ENCODE measurements around the gene PDE10A.
A peak's percentile ranks its signal among the peaks of the same experiment; 100 is the strongest.

The PDE10A gene

DNA sequence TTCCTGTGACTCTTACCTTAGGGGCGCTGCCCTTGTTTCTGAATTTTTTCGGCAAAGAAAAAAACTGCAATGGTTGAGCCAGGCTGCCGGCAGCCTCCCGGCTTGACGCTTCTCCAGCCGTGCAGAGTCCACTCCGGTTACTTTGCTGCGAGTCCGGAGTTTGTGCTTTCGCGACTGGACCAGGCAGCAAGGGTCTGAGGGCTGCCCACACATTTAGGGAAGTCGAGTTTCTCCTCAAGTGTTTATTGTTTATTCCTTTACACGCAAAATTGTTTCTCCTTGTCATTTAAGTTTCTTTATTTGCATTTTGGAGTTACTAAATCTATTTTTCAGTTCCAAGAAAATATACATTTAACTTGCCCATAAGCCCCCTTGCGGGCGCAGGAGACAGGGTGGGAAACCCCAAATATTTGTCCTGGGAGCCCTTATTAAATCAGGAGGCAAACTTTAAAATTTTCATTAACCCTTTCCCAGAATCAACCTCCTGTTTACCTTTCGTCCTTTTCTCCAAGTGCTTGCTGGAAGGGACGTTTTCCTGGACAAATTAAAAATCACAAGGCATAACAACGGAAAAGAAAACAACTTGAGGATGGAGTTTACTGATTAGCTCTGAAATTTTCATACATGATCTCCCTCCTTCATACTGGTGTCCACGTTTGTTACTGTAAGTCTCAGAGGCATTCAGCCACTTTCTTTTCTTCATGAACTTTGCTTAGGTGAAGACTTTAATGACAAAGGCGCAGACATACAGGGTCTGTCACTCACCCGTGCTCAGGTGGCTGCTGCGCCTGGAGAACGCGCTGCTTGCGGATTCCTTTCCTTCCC lies 1.7 kb upstream of the PDE10A start:
- Histone ChIP-seq H3K14ac (ENCODE audit: low read length in 2 of 2) (no peak overlapping the region), H2AFZ (ENCODE audit: low read depth, low read length) (no peak overlapping the region), H2BK12ac (ENCODE audit: low read length in 2 of 2) (no peak overlapping the region), H3K9ac (ENCODE audit: low read length) (no peak overlapping the region), H3K4me3 (ENCODE audit: insufficient read depth in 1 of 2, low read depth in 1 of 2, low read length in 2 of 2) (peak overlapping the region; percentile 63 to 67), H3K4me2 (ENCODE audit: low read length, poor library complexity, severe bottlenecking) (peak overlapping the region; percentile 99), H2BK5ac (ENCODE audit: low read depth, low read length, poor library complexity, severe bottlenecking) (no peak overlapping the region), H3K4ac (ENCODE audit: low read depth in 1 of 2, low read length in 2 of 2) (no peak overlapping the region), H3K36me3 (ENCODE audit: control insufficient read depth in 1 of 2, insufficient read depth in 2 of 2, low read depth in 1 of 2, low read length in 2 of 2) (no peaks in the 10 kb centered on the region), H4K91ac (ENCODE audit: low read length) (no peak overlapping the region), H3K23ac (ENCODE audit: low read length in 2 of 2) (no peak overlapping the region), H4K8ac (ENCODE audit: low read length) (no peak overlapping the region), H2BK120ac (ENCODE audit: low read depth, low read length) (no peak overlapping the region), H3K79me1 (replicated peaks; ENCODE audit: low read length, poor library complexity, severe bottlenecking) (peaks cover 3% of the 10 kb centered on the region), H2BK15ac (ENCODE audit: low read depth, poor library complexity, severe bottlenecking) (no peak overlapping the region), H3K27me3 (ENCODE audit: control insufficient read depth in 1 of 2, insufficient read depth in 1 of 2, low read length in 2 of 2) (peaks cover 0 to 70% of the 10 kb centered on the region in 2 experiments), H3K4me1 (ENCODE audit: control insufficient read depth, insufficient read depth, low read depth, low read length) (peaks cover 17% of the 10 kb centered on the region), H2AK5ac (ENCODE audit: low read length, severe bottlenecking) (no peak overlapping the region), H3K9me3 (ENCODE audit: control insufficient read depth, low read length) (no peaks in the 10 kb centered on the region), H3K27ac (ENCODE audit: low read length, poor library complexity, severe bottlenecking) (no peak overlapping the region), H3K18ac (ENCODE audit: low read depth in 1 of 2, low read length in 2 of 2) (no peak overlapping the region)
- DNase-seq, result peak; percentile 7
- WGBS, result 2% methylated on average over 20 of the region's 25 CpGs

DNA sequence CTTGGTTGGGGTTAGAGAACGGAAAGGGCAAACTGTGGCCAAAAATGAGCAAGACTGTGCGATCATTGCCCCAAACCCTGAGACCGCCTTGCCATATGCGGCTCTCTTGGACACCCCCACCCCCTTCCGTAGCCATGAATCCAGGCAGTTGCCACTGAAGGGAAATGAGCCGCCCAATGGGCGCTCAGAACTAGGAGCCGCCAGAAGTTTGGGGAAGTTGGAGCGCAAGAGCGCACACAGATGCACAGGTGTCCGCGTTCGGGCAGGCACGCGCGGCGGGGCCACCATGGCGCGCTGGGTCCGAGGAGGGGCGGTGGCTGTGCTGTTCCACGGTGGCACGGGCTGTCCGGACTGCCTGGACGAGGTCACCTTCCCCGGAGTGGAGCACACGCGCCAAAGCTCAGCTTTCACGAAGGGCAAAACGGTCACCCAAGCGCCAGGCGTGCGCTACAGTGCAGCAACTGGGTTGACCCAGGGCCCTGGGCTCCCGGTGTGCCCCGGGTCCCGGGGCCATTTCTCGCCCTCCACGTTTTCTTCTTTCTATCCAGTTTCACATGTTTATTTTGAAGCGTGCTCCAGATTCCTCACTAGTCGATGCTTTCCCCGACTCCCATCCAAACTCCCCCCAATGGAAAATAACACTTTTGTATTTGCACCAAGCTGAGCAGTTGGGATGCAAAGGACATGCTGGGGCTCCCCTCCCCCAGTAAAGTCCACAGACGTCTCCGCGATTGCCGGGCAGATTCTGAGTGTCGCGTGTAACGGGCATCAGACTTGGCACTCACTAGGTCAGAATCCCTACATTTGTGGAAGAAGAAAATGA lies 906 bp upstream of the PDE10A start:
- no peak overlapping the region for H4K8ac ChIP-seq (ENCODE audit: low read length)
- H4K91ac ChIP-seq (ENCODE audit: low read length), result no peak overlapping the region
- H3K4me2 ChIP-seq (ENCODE audit: low read length, poor library complexity, severe bottlenecking), result peak overlapping the region; percentile 99
- H3K27me3 ChIP-seq (ENCODE audit: control insufficient read depth in 1 of 2, insufficient read depth in 1 of 2, low read length in 2 of 2), result peaks cover 0 to 73% of the 10 kb centered on the region in 2 experiments
- H3K4ac ChIP-seq (ENCODE audit: low read depth in 1 of 2, low read length in 2 of 2), result no peak overlapping the region
- no peaks in the 10 kb centered on the region for H3K36me3 ChIP-seq (ENCODE audit: control insufficient read depth in 1 of 2, insufficient read depth in 2 of 2, low read depth in 1 of 2, low read length in 2 of 2)
- no peak overlapping the region for H2BK5ac ChIP-seq (ENCODE audit: low read depth, low read length, poor library complexity, severe bottlenecking)
- H3K14ac ChIP-seq (ENCODE audit: low read length in 2 of 2), result no peak overlapping the region
- H2BK12ac ChIP-seq (ENCODE audit: low read length in 2 of 2), result no peak overlapping the region
- H2AK5ac ChIP-seq (ENCODE audit: low read length, severe bottlenecking), result no peak overlapping the region
- H2AFZ ChIP-seq (ENCODE audit: low read depth, low read length), result no peak overlapping the region
- no peak overlapping the region for H2BK120ac ChIP-seq (ENCODE audit: low read depth, low read length)
- peaks cover 19% of the 10 kb centered on the region for H3K4me1 ChIP-seq (ENCODE audit: control insufficient read depth, insufficient read depth, low read depth, low read length)
- H3K9ac ChIP-seq (ENCODE audit: low read length), result no peak overlapping the region
- H3K18ac ChIP-seq (ENCODE audit: low read depth in 1 of 2, low read length in 2 of 2), result peak overlapping the region in 1 of 2 experiments; percentile 41
- 1% methylated on average over 48 of the region's 48 CpGs for WGBS
- no peaks in the 10 kb centered on the region for H3K9me3 ChIP-seq (ENCODE audit: control insufficient read depth, low read length)
- peak overlapping the region in 1 of 2 experiments; percentile 32 for H3K23ac ChIP-seq (ENCODE audit: low read length in 2 of 2)
- peaks cover 4% of the 10 kb centered on the region for H3K79me1 ChIP-seq (replicated peaks; ENCODE audit: low read length, poor library complexity, severe bottlenecking)
- peak overlapping the region; percentile 20 for H3K27ac ChIP-seq (ENCODE audit: low read length, poor library complexity, severe bottlenecking)
- H2BK15ac ChIP-seq (ENCODE audit: low read depth, poor library complexity, severe bottlenecking), result no peak overlapping the region
- peak overlapping the region; percentile 63 to 67 for H3K4me3 ChIP-seq (ENCODE audit: insufficient read depth in 1 of 2, low read depth in 1 of 2, low read length in 2 of 2)
- DNase-seq, result peak; percentile 56

GRCh38 chr6:165663377-165663735 lies 315 bp upstream of the PDE10A start:
- H4K91ac ChIP-seq (ENCODE audit: low read length), result no peak overlapping the region
- H3K4me2 ChIP-seq (ENCODE audit: low read length, poor library complexity, severe bottlenecking), result peak overlapping the region; percentile 99
- no peak overlapping the region for H2BK5ac ChIP-seq (ENCODE audit: low read depth, low read length, poor library complexity, severe bottlenecking)
- peak; percentile 63 for DNase-seq
- no peak overlapping the region for H3K9ac ChIP-seq (ENCODE audit: low read length)
- H3K14ac ChIP-seq (ENCODE audit: low read length in 2 of 2), result no peak overlapping the region
- no peaks in the 10 kb centered on the region for H3K9me3 ChIP-seq (ENCODE audit: control insufficient read depth, low read length)
- H4K8ac ChIP-seq (ENCODE audit: low read length), result no peak overlapping the region
- no peak overlapping the region for H2BK12ac ChIP-seq (ENCODE audit: low read length in 2 of 2)
- H3K4ac ChIP-seq (ENCODE audit: low read depth in 1 of 2, low read length in 2 of 2), result no peak overlapping the region
- H3K4me3 ChIP-seq (ENCODE audit: insufficient read depth in 1 of 2, low read depth in 1 of 2, low read length in 2 of 2), result peak overlapping the region; percentile 67 to 87
- H2BK120ac ChIP-seq (ENCODE audit: low read depth, low read length), result no peak overlapping the region
- H3K18ac ChIP-seq (ENCODE audit: low read depth in 1 of 2, low read length in 2 of 2), result no peak overlapping the region
- no peak overlapping the region for H3K23ac ChIP-seq (ENCODE audit: low read length in 2 of 2)
- peaks cover 0 to 77% of the 10 kb centered on the region in 2 experiments for H3K27me3 ChIP-seq (ENCODE audit: control insufficient read depth in 1 of 2, insufficient read depth in 1 of 2, low read length in 2 of 2)
- peaks cover 4% of the 10 kb centered on the region for H3K79me1 ChIP-seq (replicated peaks; ENCODE audit: low read length, poor library complexity, severe bottlenecking)
- peaks cover 23% of the 10 kb centered on the region for H3K4me1 ChIP-seq (ENCODE audit: control insufficient read depth, insufficient read depth, low read depth, low read length)
- peak overlapping the region; percentile 20 for H3K27ac ChIP-seq (ENCODE audit: low read length, poor library complexity, severe bottlenecking)
- under 1% methylated on average over 19 of the region's 22 CpGs for WGBS
- H2BK15ac ChIP-seq (ENCODE audit: low read depth, poor library complexity, severe bottlenecking), result no peak overlapping the region
- H3K36me3 ChIP-seq (ENCODE audit: control insufficient read depth in 1 of 2, insufficient read depth in 2 of 2, low read depth in 1 of 2, low read length in 2 of 2), result no peaks in the 10 kb centered on the region
- no peak overlapping the region for H2AFZ ChIP-seq (ENCODE audit: low read depth, low read length)
- no peak overlapping the region for H2AK5ac ChIP-seq (ENCODE audit: low read length, severe bottlenecking)
